BE2C (cell line): ENCODE results near the gene P2RY4.
"Not testable (repeated sequence)": the region's sequence is repeated elsewhere in the genome, so short reads cannot be mapped to it uniquely, and the experiment has no call there.

Experiments
- DNase-seq: peaks from one replicate; pipeline ENCODE4 v3.0.0-alpha.2; 2020
- H3K27me3 ChIP-seq: fragments of 250-450 bp; sonication (Bioruptor Pico); 2 replicates; pipeline ENCODE4 v1.5.1; 2020; ENCODE audit warnings: mild to moderate bottlenecking
- H3K36me3 ChIP-seq: fragments of 250-450 bp; sonication (Bioruptor Pico); 2 replicates; pipeline ENCODE4 v1.5.1; 2020; ENCODE audit warnings: mild to moderate bottlenecking
- H3K4me1 ChIP-seq: fragments of 250-450 bp; sonication (Bioruptor Pico); 2 replicates; pipeline ENCODE4 v1.5.1; 2020
- H3K4me3 ChIP-seq: 2 replicates; pipeline ENCODE4 v1.5.1; 2011; ENCODE audit warnings: low read depth, low read length
- H3K9me3 ChIP-seq: fragments of 250-450 bp; sonication (Bioruptor Pico); 2 replicates; pipeline ENCODE4 v1.5.1; 2020
- CTCF ChIP-seq: IDR thresholded peaks from 2 replicates; pipeline ENCODE4 v1.5.1; 2012; ENCODE audit warnings: mild to moderate bottlenecking, low read depth, low read length

P2RY4 gene

GRCh38 chrX:70253377-70254062, 6.5 kb downstream of the P2RY4 start:
- no peak for DNase-seq
- no peak overlapping the region for H3K4me3 ChIP-seq
- H3K9me3 ChIP-seq, result no peaks in the 10 kb centered on the region
- H3K4me1 ChIP-seq, result no peaks in the 10 kb centered on the region
- no peaks in the 10 kb centered on the region for H3K36me3 ChIP-seq
- no peaks in the 10 kb centered on the region for H3K27me3 ChIP-seq
- TF ChIP-seq CTCF, result no peak

GRCh38 chrX:70252491-70252890, 7.5 kb downstream of the P2RY4 start:
- H3K36me3 ChIP-seq, result no peaks in the 10 kb centered on the region
- no peaks in the 10 kb centered on the region for H3K27me3 ChIP-seq
- no peak for DNase-seq
- H3K4me3 ChIP-seq, result no peak overlapping the region
- H3K4me1 ChIP-seq, result no peaks in the 10 kb centered on the region
- TF ChIP-seq CTCF, result no peak
- no peaks in the 10 kb centered on the region for H3K9me3 ChIP-seq

GRCh38 chrX:70247252-70247651, 12.8 kb downstream of the P2RY4 start:
- Histone ChIP-seq H3K4me1 (no peaks in the 10 kb centered on the region), H3K4me3 (no peak overlapping the region), H3K9me3 (no peaks in the 10 kb centered on the region), H3K36me3 (no peaks in the 10 kb centered on the region), H3K27me3 (no peaks in the 10 kb centered on the region)
- no peak for DNase-seq
- no peak for TF ChIP-seq CTCF

- DNase-seq, result no peak
- H3K4me1 ChIP-seq, result no peaks in the 10 kb centered on the region
- no peaks in the 10 kb centered on the region for H3K9me3 ChIP-seq
- no peak for TF ChIP-seq CTCF
- H3K4me3 ChIP-seq, result no peak overlapping the region
- H3K36me3 ChIP-seq, result no peaks in the 10 kb centered on the region
- H3K27me3 ChIP-seq, result no peaks in the 10 kb centered on the region
These were observed 15.1 kb downstream of the P2RY4 start for GRCh38 chrX:70244881-70245280.

GRCh38 chrX:70243601-70244000, 16.4 kb downstream of the P2RY4 start:
- not testable (repeated sequence) for H3K4me3 ChIP-seq, H3K27me3 ChIP-seq, H3K36me3 ChIP-seq, H3K9me3 ChIP-seq, DNase-seq, H3K4me1 ChIP-seq

GRCh38 chrX:70241501-70241900, 18.5 kb downstream of the P2RY4 start:
- no peaks in the 10 kb centered on the region for H3K4me1 ChIP-seq
- TF ChIP-seq CTCF, result no peak
- DNase-seq, result no peak
- no peak overlapping the region for H3K4me3 ChIP-seq
- H3K36me3 ChIP-seq, result no peaks in the 10 kb centered on the region
- H3K9me3 ChIP-seq, result no peaks in the 10 kb centered on the region
- H3K27me3 ChIP-seq, result no peaks in the 10 kb centered on the region
